ENCODE data around the gene AIFM2.
"Not testable (repeated sequence)": the region's sequence is repeated elsewhere in the genome, so short reads cannot be mapped to it uniquely, and the experiment has no call there.

The AIFM2 gene

GRCh38 chr10:70101668-70102067 lies 31.0 kb downstream of the AIFM2 start:
- H3K36me3 ChIP-seq: peaks cover 45% of the 10 kb centered on the region

GRCh38 chr10:70101068-70101562 lies 31.5 kb downstream of the AIFM2 start:
- H3K4me3 ChIP-seq (ENCODE audit: low read depth, low read length); H3K27ac ChIP-seq; H3K9me3 ChIP-seq (ENCODE audit: severe bottlenecking); H3K27me3 ChIP-seq (ENCODE audit: insufficient read depth, low read depth, severe bottlenecking); DNase-seq: not testable (repeated sequence)
- peaks cover 47% of the 10 kb centered on the region for H3K36me3 ChIP-seq

More at GRCh38 chr10:70101668-70102067, 31.0 kb downstream of the AIFM2 start:
- TF ChIP-seq CTCF (IDR thresholded peaks at IDR 0.05; ENCODE audit: low read depth, low read length): no peak
- Histone ChIP-seq H3K4me3 (ENCODE audit: low read depth, low read length) (no peak overlapping the region), H3K27me3 (ENCODE audit: insufficient read depth, low read depth, severe bottlenecking) (no peaks in the 10 kb centered on the region), H3K9me3 (ENCODE audit: severe bottlenecking) (no peaks in the 10 kb centered on the region), H3K27ac (no peak overlapping the region)
- DNase-seq: no peak

GRCh38 chr10:70098271-70098670 lies 34.4 kb downstream of the AIFM2 start:
- no peak overlapping the region for H3K27ac ChIP-seq
- DNase-seq: no peak
- H3K27me3 ChIP-seq (ENCODE audit: insufficient read depth, low read depth, severe bottlenecking): no peaks in the 10 kb centered on the region
- TF ChIP-seq CTCF (IDR thresholded peaks at IDR 0.05; ENCODE audit: low read depth, low read length): no peak
- peaks cover 68% of the 10 kb centered on the region for H3K36me3 ChIP-seq
- no peak overlapping the region for H3K4me3 ChIP-seq (ENCODE audit: low read depth, low read length)
- no peaks in the 10 kb centered on the region for H3K9me3 ChIP-seq (ENCODE audit: severe bottlenecking)

- Histone ChIP-seq H3K36me3 (peaks cover 74% of the 10 kb centered on the region), H3K27ac (no peak overlapping the region)
Observed at GRCh38 chr10:70097459-70097858, 35.2 kb downstream of the AIFM2 start.

GRCh38 chr10:70096705-70097420 lies 35.8 kb downstream of the AIFM2 start:
- no peak for TF ChIP-seq CTCF (IDR thresholded peaks at IDR 0.05; ENCODE audit: low read depth, low read length)
- Histone ChIP-seq H3K27me3 (ENCODE audit: insufficient read depth, low read depth, severe bottlenecking) (no peaks in the 10 kb centered on the region), H3K9me3 (ENCODE audit: severe bottlenecking) (no peaks in the 10 kb centered on the region), H3K36me3 (peaks cover 76% of the 10 kb centered on the region), H3K27ac (no peak overlapping the region), H3K4me3 (ENCODE audit: low read depth, low read length) (no peak overlapping the region)
- DNase-seq: no peak

More at GRCh38 chr10:70097459-70097858, 35.2 kb downstream of the AIFM2 start:
- no peak for DNase-seq
- TF ChIP-seq CTCF (IDR thresholded peaks at IDR 0.05; ENCODE audit: low read depth, low read length): no peak
- H3K9me3 ChIP-seq (ENCODE audit: severe bottlenecking): no peaks in the 10 kb centered on the region
- H3K27me3 ChIP-seq (ENCODE audit: insufficient read depth, low read depth, severe bottlenecking): no peaks in the 10 kb centered on the region
- H3K4me3 ChIP-seq (ENCODE audit: low read depth, low read length): no peak overlapping the region

GRCh38 chr10:70096016-70096704 lies 36.5 kb downstream of the AIFM2 start:
- TF ChIP-seq CTCF (IDR thresholded peaks at IDR 0.05; ENCODE audit: low read depth, low read length): no peak
- Histone ChIP-seq H3K36me3 (peaks cover 71% of the 10 kb centered on the region), H3K9me3 (ENCODE audit: severe bottlenecking) (no peaks in the 10 kb centered on the region), H3K27ac (no peak overlapping the region), H3K4me3 (ENCODE audit: low read depth, low read length) (no peak overlapping the region), H3K27me3 (ENCODE audit: insufficient read depth, low read depth, severe bottlenecking) (no peaks in the 10 kb centered on the region)
- no peak for DNase-seq

Measured in WERI-Rb-1 (cell line).